Activated CD4-positive, CD25-positive, alpha-beta regulatory T cell treated with anti-CD3 and anti-CD28 coated beads, Interleukin-2, amount 50 U/mL, for 24 hours (primary cell): ENCODE data around the gene COL1A2.

Experiments used
- ATAC-seq, 2 donors: fragments of 150-1000 bp; cut with Tn5 transposase; one replicate each; pipeline ENCODE4 v1.10.0; 2021; ENCODE audit warnings: mild to moderate bottlenecking in 1 of 2, moderate library complexity in 1 of 2

The COL1A2 gene

DNA sequence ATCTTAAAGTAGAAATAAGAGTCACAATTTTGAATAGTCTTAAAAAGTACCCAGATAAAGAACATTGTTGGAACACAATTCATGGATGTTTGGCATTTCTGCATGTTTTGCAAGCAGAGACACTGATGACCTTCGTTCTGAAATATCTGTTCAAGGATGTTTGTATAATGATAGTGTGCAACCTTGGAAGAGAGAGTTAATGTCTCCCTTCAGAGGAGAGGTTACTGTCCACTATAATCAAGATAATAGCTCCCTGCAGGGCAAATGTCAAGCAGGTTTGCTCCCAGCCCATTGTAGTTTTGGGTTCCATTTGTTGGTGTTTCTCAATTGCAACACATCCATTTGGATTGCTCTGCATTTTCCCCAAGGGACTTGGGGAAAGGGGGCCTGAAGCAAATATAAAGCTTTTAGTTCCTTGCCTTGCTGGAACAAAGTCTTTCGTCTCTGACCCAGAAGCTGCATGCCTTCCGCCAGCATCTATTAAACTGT is 45.2 kb downstream of the COL1A2 start:
- no peak for ATAC-seq

DNA sequence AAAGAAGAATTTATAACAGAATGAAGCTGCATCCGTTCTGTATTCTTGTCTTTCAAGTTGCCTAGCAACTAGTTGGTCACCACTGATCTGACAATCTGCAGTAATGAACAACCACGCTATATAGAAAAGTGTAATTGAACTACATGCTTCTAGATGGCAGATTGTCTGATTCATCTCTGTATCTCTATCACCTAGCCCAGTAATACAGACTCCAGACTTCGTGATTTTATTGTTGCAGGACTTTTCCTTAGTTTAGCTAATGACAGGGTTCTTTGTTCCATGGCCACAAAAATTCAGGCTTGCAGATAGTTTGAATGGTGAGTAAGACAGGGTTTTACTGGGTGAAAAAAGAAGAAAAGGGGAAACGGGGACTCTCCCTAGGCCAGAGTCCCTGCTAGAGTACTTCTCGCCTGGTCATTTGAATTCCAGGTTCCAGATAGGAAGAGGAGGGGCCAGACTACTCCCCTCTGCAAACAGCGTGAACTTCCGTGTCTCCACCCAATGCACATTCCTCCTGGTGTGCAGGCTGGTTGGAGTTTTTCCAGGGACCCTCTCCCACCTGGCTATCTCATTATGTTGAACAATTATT is 45.9 kb downstream of the COL1A2 start:
- no peak for ATAC-seq

DNA sequence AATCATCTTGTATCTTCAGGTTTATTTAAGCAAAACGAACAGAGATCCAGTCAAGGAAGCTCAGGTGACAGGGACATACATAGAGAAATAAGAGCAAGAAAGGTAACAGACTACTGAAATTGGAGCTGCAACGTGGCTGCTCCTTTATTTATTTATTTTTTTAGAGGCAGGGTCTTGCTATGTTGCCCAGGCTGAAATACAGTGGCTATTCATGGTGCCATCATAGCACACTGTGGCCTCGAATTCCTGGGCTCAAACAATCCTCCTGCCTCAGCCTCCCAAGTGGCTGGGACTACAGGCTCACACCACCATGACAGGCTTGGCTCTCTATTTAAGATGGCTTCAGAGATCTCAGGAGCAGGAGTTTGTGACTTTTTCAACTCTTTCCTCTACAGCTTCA is 46.4 kb downstream of the COL1A2 start:
- ATAC-seq, result no peak

DNA sequence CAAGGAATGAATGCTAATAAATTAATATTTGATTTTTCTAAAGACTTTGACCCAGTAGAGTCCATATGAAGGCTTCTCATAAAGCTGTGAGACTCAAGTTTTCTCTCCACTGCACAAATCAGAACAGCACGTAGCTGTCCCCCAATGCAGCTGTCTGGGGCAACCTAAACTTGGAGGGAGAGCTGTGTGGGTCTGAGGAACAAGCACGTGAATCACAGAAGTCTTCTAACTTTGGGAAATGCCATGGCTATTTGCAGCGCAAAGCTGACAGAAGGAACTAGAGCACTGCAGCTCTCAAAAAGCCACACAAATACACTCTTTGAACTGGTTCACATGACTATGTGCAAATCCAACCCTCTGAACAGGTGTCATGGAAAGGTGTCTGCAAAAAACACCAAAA is 47.9 kb downstream of the COL1A2 start:
- no peak for ATAC-seq

GRCh38 chr7:94444813-94445212 is 50.1 kb downstream of the COL1A2 start:
- ATAC-seq, result no peak

DNA sequence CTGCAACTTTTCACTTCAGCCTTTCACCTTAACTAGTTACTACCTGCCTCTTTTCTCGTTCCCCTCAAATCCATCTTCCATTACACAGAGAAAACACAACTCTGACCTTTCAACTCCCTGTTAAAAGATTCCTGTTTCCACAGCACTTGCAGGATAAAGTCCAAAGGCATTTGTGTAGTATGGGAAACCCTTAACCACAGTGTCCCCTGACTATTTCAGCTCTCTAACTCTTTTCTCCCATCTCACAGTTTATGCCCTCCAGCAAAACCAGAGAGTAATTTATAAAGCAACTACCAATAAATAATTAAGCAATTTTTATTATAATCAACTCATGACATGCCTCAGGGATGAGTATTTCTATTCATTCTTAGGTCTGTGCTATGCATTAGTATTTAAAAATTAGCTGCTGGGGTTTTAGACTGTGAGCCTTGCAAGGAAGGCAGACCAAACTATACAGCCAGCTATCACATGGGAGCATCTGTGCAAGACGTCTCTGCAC is 51.0 kb downstream of the COL1A2 start:
- no peak for ATAC-seq

DNA sequence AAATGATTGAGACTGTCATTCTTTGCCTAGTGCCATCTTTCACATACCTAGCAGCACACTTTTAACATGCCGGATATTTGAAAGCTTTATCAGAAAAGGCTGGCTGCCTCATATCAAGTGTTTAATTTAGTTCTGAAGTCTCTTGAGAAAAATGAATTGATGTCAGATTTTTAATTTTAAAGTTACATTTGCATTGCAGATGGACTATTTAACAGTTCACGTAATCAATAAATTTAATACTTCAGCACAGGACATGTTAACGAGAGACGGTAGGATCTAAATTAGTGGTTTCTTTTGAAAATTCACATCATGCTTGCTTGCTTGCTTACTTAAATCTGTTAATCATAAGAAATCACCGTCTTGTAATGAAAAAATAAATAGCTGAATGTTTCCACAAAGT is 51.6 kb downstream of the COL1A2 start:
- no peak for ATAC-seq

DNA sequence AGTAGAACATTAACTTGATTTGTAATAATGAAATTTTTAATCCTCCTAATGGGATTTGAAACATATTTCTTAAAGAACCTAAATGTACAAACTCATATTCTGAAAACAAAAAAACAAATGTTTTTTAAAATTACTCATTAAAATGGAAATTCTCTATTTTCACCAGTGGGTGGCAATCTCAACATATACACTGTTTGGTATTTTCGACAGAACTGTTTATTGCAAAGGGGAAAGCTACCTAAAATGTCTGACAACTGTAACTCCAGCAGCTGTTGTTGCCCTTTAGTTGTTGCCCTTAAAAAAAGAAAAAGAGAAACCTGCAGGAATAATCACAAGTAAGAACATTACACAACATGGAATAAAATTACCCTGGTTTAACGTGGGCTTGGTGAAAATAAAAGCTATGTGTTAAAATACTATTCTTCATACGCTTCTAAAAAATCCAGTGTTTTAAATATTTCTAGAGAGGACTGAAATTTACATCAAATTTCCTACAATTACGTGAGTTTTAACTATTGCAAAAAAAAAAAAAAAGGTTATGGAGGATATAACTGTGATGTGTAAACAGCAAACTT is 54.5 kb downstream of the COL1A2 start:
- ATAC-seq, result no peak

DNA sequence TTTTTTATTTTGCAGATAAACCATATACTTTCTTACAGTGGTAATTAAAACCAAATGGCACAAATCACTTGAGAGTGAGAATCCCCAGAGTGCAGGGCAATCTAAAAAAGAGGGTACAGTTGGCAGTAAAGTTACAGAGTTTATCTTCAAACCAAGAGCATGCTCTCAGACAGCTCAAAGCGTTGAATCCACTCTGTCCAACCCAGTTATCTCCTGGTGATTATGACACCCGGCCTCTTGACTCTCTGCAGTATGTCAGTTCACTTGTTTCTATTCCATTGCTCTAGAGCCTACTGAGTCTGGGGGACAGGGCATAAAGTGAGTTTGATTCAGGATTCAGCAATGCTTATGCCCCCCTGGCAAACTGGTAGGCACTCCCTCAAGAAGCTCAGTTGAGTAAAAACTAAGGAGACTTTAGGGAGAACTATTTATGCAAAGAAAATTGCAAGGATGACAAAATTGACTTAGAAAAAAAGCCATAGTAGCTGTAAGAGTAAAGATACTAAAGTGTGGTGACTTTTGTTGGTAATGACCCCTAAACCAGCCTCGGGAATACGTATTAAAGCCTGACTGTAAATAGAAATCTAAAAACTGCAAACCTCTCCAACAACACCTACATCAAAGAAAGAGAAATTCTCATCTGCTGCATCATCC is 55.5 kb downstream of the COL1A2 start:
- ATAC-seq, result no peak

DNA sequence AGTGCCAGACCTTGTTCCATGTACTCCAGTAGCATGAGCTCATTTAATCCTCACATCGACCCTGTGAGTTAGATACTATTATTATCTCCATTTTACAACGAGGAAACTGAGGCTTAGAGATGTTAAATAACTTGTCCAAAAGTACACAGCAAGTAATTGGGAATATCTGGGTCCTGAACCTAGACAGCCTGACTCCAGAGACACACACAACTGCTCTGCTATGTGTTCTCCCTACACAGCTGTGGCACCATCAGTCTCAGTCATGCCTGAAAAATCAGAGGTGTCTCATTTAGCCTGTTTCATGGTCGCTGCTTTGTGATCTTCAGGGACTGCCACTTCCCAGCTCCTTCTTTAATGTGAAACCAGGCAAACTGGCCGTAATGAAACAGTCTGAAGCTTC is 56.5 kb downstream of the COL1A2 start:
- ATAC-seq, result no peak

DNA sequence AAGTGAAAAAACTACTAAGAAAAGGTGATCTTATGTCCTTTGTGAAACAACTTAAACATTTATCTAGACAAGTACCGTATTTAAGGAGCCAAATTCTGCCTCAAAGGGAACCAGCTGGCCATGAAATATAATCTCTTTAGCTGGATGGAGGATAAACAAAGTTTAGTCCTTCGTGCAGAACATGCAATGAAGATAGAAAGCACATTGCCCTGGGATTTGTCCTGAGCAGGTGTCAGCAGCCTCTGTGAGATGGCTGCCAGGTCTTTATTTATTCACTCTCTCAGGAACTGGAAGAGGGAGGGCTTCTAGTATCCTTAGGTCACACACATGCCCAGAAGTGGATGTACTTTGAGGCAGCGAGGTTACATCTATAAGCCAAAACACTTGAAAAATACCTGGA is 57.5 kb downstream of the COL1A2 start:
- ATAC-seq, result no peak

GRCh38 chr7:94453898-94454297 is 59.2 kb downstream of the COL1A2 start:
- no peak for ATAC-seq

GRCh38 chr7:94458041-94458440 is 63.3 kb downstream of the COL1A2 start:
- ATAC-seq, result no peak

DNA sequence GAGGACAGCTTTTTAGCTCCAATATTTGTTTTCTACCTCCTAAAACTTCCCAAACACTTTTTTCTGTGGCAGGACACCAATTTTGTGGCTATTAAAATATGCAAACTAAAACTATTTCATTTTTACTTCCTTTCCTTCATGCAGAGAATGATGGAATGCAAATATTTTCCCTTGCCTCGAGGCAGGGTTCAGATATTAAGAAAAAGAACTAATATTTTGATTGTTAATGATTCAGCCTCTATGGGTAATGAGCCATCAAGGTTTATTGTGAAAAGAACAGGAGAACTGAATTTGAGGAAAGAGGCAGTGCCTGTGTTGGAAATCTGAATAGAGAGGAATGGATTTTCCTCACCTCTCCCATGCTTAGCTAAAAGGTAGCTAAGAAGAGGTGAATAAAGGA is 71.8 kb downstream of the COL1A2 start:
- ATAC-seq, result no peak

GRCh38 chr7:94471604-94472003 is 76.9 kb downstream of the COL1A2 start:
- ATAC-seq, result no peak

DNA sequence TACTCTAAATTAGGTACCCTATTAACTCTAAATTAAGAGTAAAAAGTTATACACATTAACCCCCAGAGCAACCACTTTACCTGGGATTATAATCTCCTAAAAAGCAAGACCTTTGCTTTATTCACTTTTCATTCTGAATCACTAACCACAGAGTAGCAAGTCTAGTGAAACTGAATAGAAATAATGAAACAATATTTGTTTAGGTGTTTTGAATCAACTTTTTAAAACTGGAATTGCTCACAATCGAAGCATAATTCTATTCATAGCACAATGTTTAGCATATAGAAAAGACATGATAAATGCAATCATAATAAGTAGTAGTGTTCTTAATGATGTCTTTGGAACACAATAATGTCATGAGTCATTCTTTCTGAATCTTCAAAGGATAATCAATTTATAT is 77.9 kb downstream of the COL1A2 start:
- ATAC-seq, result no peak

DNA sequence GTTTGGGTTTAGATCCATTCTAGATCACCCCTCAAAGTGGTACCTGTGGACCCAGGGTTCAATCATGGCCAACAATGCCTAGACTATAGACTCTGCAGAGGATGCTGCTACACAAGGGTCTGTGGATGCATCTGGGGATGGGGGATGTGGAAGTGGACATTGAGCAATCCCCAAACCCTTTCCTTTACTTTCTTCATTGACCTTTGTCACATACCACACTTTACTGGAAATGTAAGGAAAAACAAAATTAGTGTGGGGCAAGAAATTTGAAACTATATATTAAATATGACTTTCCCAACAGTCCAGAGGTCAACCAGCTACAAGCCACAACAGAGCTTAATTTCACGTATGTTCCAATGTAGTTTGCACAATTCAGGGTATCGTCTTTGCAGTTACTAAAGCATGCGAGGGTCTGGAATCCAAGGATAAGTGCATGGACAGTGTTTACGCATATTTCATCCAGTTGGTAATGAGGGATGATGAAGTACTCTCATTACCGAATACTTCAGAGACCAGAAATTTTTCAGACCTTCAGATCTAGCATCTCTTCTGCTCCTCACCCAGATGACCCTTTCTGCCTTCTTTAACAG is 81.7 kb downstream of the COL1A2 start:
- no peak for ATAC-seq

GRCh38 chr7:94477878-94478277 is 83.2 kb downstream of the COL1A2 start:
- no peak for ATAC-seq

DNA sequence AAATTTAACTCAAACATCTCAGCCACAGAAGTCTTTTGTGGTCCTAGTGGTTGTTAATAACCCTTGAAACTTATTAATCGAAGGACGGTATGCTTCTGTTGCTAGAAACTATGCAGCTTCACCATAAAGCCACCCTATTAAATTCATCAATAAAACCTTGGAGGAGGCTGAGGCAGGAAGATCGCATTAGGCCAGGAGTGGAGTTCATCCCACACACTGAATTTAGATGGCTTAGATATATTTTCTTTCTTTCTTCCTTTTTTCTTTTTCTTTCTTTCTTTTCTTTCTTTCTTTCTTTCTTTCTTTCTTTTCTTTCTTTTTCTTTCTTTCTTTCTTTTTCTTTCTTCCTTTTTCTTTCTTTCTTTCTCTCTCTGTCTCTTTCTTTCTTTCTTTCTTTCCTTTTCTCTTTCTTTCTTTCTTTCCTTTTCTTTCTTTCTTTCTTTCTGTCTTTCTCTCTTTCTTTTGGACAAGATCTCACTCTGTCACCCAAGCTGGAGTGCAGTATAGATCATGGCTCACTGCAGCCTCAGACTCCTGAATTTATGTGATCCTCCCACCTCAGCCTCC is 84.0 kb downstream of the COL1A2 start:
- no peak for ATAC-seq
